Activated T-helper 1 cell treated with Interleukin-2 at 50 U/mL for 16 hours (primary cell): ENCODE data around the gene TAOK2.

Experiments used
- DNase-seq: peaks from one replicate; pipeline ENCODE4 v3.0.0-alpha.2; 2020; ENCODE audit warnings: low read depth

Gene TAOK2

GRCh38 chr16:29987371-29988085, 13.9 kb downstream of the TAOK2 start:
- no peak for DNase-seq

GRCh38 chr16:29988346-29989075, 14.8 kb downstream of the TAOK2 start:
- no peak for DNase-seq

GRCh38 chr16:29989111-29989858, 15.6 kb downstream of the TAOK2 start:
- DNase-seq = no peak

GRCh38 chr16:29990034-29990433, 16.4 kb downstream of the TAOK2 start:
- DNase-seq = no peak

- DNase-seq = no peak
Measured at GRCh38 chr16:29990883-29991570, 17.4 kb downstream of the TAOK2 start.

- DNase-seq = no peak
Measured at GRCh38 chr16:29991571-29991904, 17.9 kb downstream of the TAOK2 start.

GRCh38 chr16:29992344-29992967, 18.8 kb downstream of the TAOK2 start:
- DNase-seq = no peak

GRCh38 chr16:29993191-29993902, 19.7 kb downstream of the TAOK2 start:
- no peak for DNase-seq

GRCh38 chr16:29993903-29994599, 20.4 kb downstream of the TAOK2 start:
- no peak for DNase-seq

GRCh38 chr16:29994600-29995323, 21.1 kb downstream of the TAOK2 start:
- peak; percentile 63 for DNase-seq

GRCh38 chr16:29995324-29995910, 21.7 kb downstream of the TAOK2 start, which contains the start of gene HIRIP3:
TSS of gene HIRIP3 (minus strand) at chr16:29995617. CDS start at chr16:29995605, 12 bp downstream.
- DNase-seq = peak; percentile 79

- peak; percentile 99 for DNase-seq
Measured at GRCh38 chr16:29995911-29996765, 22.5 kb downstream of the TAOK2 start, which contains the start of gene INO80E. TSS of gene INO80E (plus strand) at chr16:29996241. CDS start at chr16:29996311, 70 bp downstream.

GRCh38 chr16:29996766-29997250, 23.1 kb downstream of the TAOK2 start:
- DNase-seq = no peak

GRCh38 chr16:29999605-30000004, 25.9 kb downstream of the TAOK2 start:
- DNase-seq = no peak

- DNase-seq = no peak
Measured at GRCh38 chr16:30000735-30001631, 27.3 kb downstream of the TAOK2 start.

GRCh38 chr16:30002614-30003346, 29.1 kb downstream of the TAOK2 start:
- no peak for DNase-seq
